Sigmoid colon (tissue), 4 donors: ENCODE data around the gene BAG1.

Experiments
- EP300 ChIP-seq, 4 donors: sonication (generic); formaldehyde crosslinking; IDR thresholded peaks; one replicate each; pipeline ENCODE4 v1.6.1; 2017; ENCODE audit warnings: antibody characterized with exemption in 4 of 4
- POLR2A ChIP-seq, 2 donors: fragments of 450-650 bp; IDR thresholded peaks; one replicate each; pipeline ENCODE4 v1.6.1; 2016; ENCODE audit warnings: antibody characterized with exemption in 2 of 2, mild to moderate bottlenecking in 2 of 2, moderate library complexity in 2 of 2
- POLR2AphosphoS5 ChIP-seq, 4 donors: sonication (generic); formaldehyde crosslinking; IDR thresholded peaks; one replicate each; pipeline ENCODE4 v1.6.1; 2017; ENCODE audit warnings: antibody characterized with exemption in 4 of 4
- TF ChIP-seq, protein P1 (sequence below), 4 experiments: fragments of 450-650 bp in 3 of 4; fragments of 200-600 bp in 1 of 4; IDR thresholded peaks; one replicate each; pipeline ENCODE4 v1.5.1; 2016 to 2019; ENCODE audit warnings: antibody characterized with exemption in 4 of 4, mild to moderate bottlenecking in 3 of 4, moderate library complexity in 2 of 4

- TF ChIP-seq, protein P1, sequence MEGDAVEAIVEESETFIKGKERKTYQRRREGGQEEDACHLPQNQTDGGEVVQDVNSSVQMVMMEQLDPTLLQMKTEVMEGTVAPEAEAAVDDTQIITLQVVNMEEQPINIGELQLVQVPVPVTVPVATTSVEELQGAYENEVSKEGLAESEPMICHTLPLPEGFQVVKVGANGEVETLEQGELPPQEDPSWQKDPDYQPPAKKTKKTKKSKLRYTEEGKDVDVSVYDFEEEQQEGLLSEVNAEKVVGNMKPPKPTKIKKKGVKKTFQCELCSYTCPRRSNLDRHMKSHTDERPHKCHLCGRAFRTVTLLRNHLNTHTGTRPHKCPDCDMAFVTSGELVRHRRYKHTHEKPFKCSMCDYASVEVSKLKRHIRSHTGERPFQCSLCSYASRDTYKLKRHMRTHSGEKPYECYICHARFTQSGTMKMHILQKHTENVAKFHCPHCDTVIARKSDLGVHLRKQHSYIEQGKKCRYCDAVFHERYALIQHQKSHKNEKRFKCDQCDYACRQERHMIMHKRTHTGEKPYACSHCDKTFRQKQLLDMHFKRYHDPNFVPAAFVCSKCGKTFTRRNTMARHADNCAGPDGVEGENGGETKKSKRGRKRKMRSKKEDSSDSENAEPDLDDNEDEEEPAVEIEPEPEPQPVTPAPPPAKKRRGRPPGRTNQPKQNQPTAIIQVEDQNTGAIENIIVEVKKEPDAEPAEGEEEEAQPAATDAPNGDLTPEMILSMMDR (IDR thresholded peaks at IDR 0.05), result no peak
- TF ChIP-seq EP300 (IDR thresholded peaks at IDR 0.05), result no peak
- no peak for TF ChIP-seq POLR2A (IDR thresholded peaks at IDR 0.05)
- no peak for TF ChIP-seq POLR2AphosphoS5 (IDR thresholded peaks at IDR 0.05)
These were observed 7.2 kb downstream of the BAG1 start for GRCh38 chr9:33257276-33257675.
